GM12878 (cell line): ENCODE measurements around the gene OTUD3. TPM values are rescaled to one million over a fixed set of nuclear protein-coding genes. Genes with fewer than 3 reads are reported as not detected.
A peak's percentile ranks its signal among the peaks of the same experiment; 100 is the strongest.

Experiments used
- ATAC-seq: fragments of 200-7000 bp; cut with Tn5 transposase; 3 replicates; pipeline ENCODE4 v1.9.1; 2020; ENCODE audit warnings: mild to moderate bottlenecking, moderate library complexity
- BruUV-seq: library from RNA; stranded (reverse); fragments of 400-500 nt; replicated peaks from 2 replicates; lab custom pipeline; 2021; lab: Mats Ljungman, UMichigan
- CTCF ChIA-PET: fragments of 300-600 bp; sonication (Branson Sonifier 250); formaldehyde crosslinking; extraction: SDS; loops from one replicate; lab custom pipeline; 2021; ENCODE audit warnings: inconsistent platforms; lab: Yijun Ruan, JAX
- POLR2A ChIA-PET: fragments of 350-600 bp; formaldehyde crosslinking; extraction: SDS; loops from one replicate; lab custom pipeline; 2021; ENCODE audit warnings: inconsistent platforms; lab: Charles Lee
- RAD21 ChIA-PET: fragments of 300-600 bp; sonication (Branson Sonifier 250); formaldehyde crosslinking; loops from one replicate; lab custom pipeline; 2023; ENCODE audit warnings: antibody characterized with exemption; ENCODE audit not compliant: unreplicated experiment; lab: Charles Lee
- SMC1A ChIA-PET: fragments of 300-600 bp; sonication (Branson Sonifier 250); formaldehyde crosslinking; loops from one replicate; lab custom pipeline; 2023; ENCODE audit not compliant: unreplicated experiment, uncharacterized antibody; lab: Charles Lee
- DNase-seq: peaks from one replicate; pipeline ENCODE4 v3.0.0-alpha.2; 2011; ENCODE audit warnings: low read depth, low spot score
- FAIRE-seq: peaks from 3 replicates; lab custom pipeline; 2011; peaks lifted over from hg19 to GRCh38; lab: Jason Lieb, UNC
- H2AFZ ChIP-seq: 2 replicates; pipeline ENCODE4 v1.6.0; 2011; ENCODE audit warnings: low read depth, low read length, control low read depth; ENCODE audit not compliant: control insufficient read depth
- H3K27ac ChIP-seq: 2 replicates; pipeline ENCODE4 v1.5.1; 2011; ENCODE audit warnings: control low read depth; ENCODE audit not compliant: control insufficient read depth, insufficient read depth
- H3K27me3 ChIP-seq, 2 experiments: replicated peaks in 1 of 2; 2 replicates each; pipeline versions ENCODE4 v1.6.0 to v1.6.1; 2011; ENCODE audit warnings: low read length in 1 of 2; ENCODE audit not compliant: control insufficient read depth in 2 of 2, insufficient read depth in 2 of 2
- H3K36me3 ChIP-seq, 2 experiments: 2 replicates each; pipeline ENCODE4 v1.5.1; 2011; ENCODE audit warnings: low read length in 1 of 2; ENCODE audit not compliant: control insufficient read depth in 2 of 2, insufficient read depth in 2 of 2
- H3K4me1 ChIP-seq: 2 replicates; pipeline ENCODE4 v1.6.1; 2011; ENCODE audit warnings: mild to moderate bottlenecking, low read length, moderate library complexity, mixed read lengths; ENCODE audit not compliant: control insufficient read depth, insufficient read depth
- H3K4me2 ChIP-seq: 2 replicates; pipeline ENCODE4 v1.6.0; 2011; ENCODE audit warnings: control low read depth; ENCODE audit not compliant: control insufficient read depth, insufficient read depth
- H3K4me3 ChIP-seq: fragments of 200-600 bp; sonication (generic); 2 replicates; pipeline ENCODE4 v1.5.1; 2016
- H3K79me2 ChIP-seq: 2 replicates; pipeline ENCODE4 v1.6.0; 2011; ENCODE audit warnings: low read length; ENCODE audit not compliant: control insufficient read depth, insufficient read depth
- H3K9ac ChIP-seq: 2 replicates; pipeline ENCODE4 v1.8.0; 2011; ENCODE audit warnings: low read length, control low read depth, mixed read lengths; ENCODE audit not compliant: control insufficient read depth, insufficient read depth
- H3K9me3 ChIP-seq: replicated peaks from 3 replicates; pipeline ENCODE4 v1.5.1; 2011; ENCODE audit warnings: mild to moderate bottlenecking, low read length; ENCODE audit not compliant: control insufficient read depth, insufficient read depth
- H4K20me1 ChIP-seq: 2 replicates; pipeline ENCODE4 v1.6.0; 2011; ENCODE audit not compliant: control insufficient read depth, insufficient read depth
- ATF2 ChIP-seq: IDR thresholded peaks from 2 replicates; pipeline ENCODE4 v1.6.1; 2012; ENCODE audit warnings: low read length, inconsistent platforms
- BCL3 ChIP-seq: IDR thresholded peaks from 2 replicates; pipeline ENCODE4 v1.6.1; 2011; ENCODE audit warnings: borderline replicate concordance, low read depth, mild to moderate bottlenecking, moderate library complexity, low read length; ENCODE audit not compliant: insufficient read depth, poor library complexity, severe bottlenecking
- BCLAF1 ChIP-seq: fragments of 450-650 bp; IDR thresholded peaks from 2 replicates; pipeline ENCODE4 v1.6.1; 2017; ENCODE audit warnings: antibody characterized with exemption, mild to moderate bottlenecking, moderate library complexity
- CHD1 ChIP-seq: IDR thresholded peaks from 2 replicates; pipeline ENCODE4 v1.6.1; 2012; ENCODE audit warnings: low read depth, low read length, improper control_type of control experiment
- FOXK2 ChIP-seq: fragments of 450-650 bp; IDR thresholded peaks from 2 replicates; pipeline ENCODE4 v1.6.1; 2017; ENCODE audit warnings: mild to moderate bottlenecking, moderate library complexity
- HCFC1 ChIP-seq: fragments of 150-350 bp; IDR thresholded peaks from 2 replicates; pipeline ENCODE4 v1.6.1; 2014; ENCODE audit warnings: low read length
- KDM1A ChIP-seq: fragments of 200-600 bp; sonication (generic); IDR thresholded peaks from 2 replicates; pipeline ENCODE4 v1.6.1; 2016; ENCODE audit warnings: borderline replicate concordance
- MAX ChIP-seq: IDR thresholded peaks from 2 replicates; pipeline ENCODE4 v1.6.1; 2012; ENCODE audit warnings: low read depth, low read length, improper control_type of control experiment
- MLLT1 ChIP-seq: fragments of 450-650 bp; IDR thresholded peaks from 2 replicates; pipeline ENCODE4 v1.6.1; 2016; ENCODE audit warnings: mild to moderate bottlenecking
- NKRF ChIP-seq: fragments of 450-650 bp; conservative IDR thresholded peaks from 2 replicates; pipeline ENCODE4 v1.6.1; 2017; ENCODE audit warnings: mild to moderate bottlenecking, moderate library complexity
- POLR2A ChIP-seq: IDR thresholded peaks from 2 replicates; pipeline ENCODE4 v1.6.1; 2011; ENCODE audit warnings: low read depth, mild to moderate bottlenecking, low read length
- POLR2AphosphoS2 ChIP-seq: IDR thresholded peaks from 2 replicates; pipeline ENCODE4 v1.6.1; 2011; ENCODE audit warnings: low read depth, mild to moderate bottlenecking, low read length, improper control_type of control experiment, moderate library complexity
- POLR2AphosphoS5 ChIP-seq: IDR thresholded peaks from 2 replicates; pipeline ENCODE4 v1.6.1; 2011; ENCODE audit warnings: mild to moderate bottlenecking, low read length, inconsistent platforms
- RUNX3 ChIP-seq: IDR thresholded peaks from 2 replicates; pipeline ENCODE4 v1.6.1; 2012; ENCODE audit warnings: low read length, inconsistent platforms
- WGBS: methylation state at CpG from one replicate; pipeline ENCODE4 v1.1.6; 2016; ENCODE audit warnings: low lambda C conversion rate; ENCODE audit not compliant: insufficient replicate concordance, insufficient coverage; ENCODE audit errors: missing lambda C conversion rate; 5-methylcytosine and 5-hydroxymethylcytosine counted together
- in situ Hi-C: fragments of 300-500 bp; cut with MboI; formaldehyde crosslinking; loops from 9 replicates; pipeline ENCODE4 v1.14.3; 2018; ENCODE audit warnings: mixed read lengths
- intact Hi-C: fragments of 100-400 bp; cut with micrococcal nuclease; formaldehyde crosslinking; loops from one replicate; pipeline ENCODE4 v1.14.2; 2022; ENCODE audit not compliant: unreplicated experiment
- polyA plus RNA-seq, 11 experiments: library from polyadenylated mRNA; depleted of rRNA in 4 of 11; unstranded in 6 of 11; stranded (reverse) in 5 of 11; fragments of >200 nt; fragmentation: Nextera tagmentation in 4 of 11; fragmentation: Illumina TruSeq in 1 of 11; extraction: Ambion mirVana in 4 of 11; extraction: Trizol in 1 of 11; gene quantifications; 1 replicate in 1 of 11; 2 replicates in 10 of 11; pipeline versions ENCODE4 v1.2.1 to v1.2.3, GENCODE V29; 2011 to 2016; ENCODE audit warnings: inconsistent platforms in 2 of 11, missing spikeins in 2 of 11, low read depth in 1 of 11
- total RNA-seq, 4 experiments: library from RNA; depleted of rRNA in 3 of 4; stranded (reverse); fragments of >200 nt in 3 of 4; fragmentation: Illumina TruSeq in 1 of 4; extraction: Trizol in 1 of 4; gene quantifications; 2 replicates each; pipeline versions ENCODE4 v1.2.1 to v1.2.3, GENCODE V29; 2013 to 2021

OTUD3 gene
- total and polyA plus RNA-seq, 10 of the 15 experiments (the other 5 are each of a cell fraction or from before 2014, with no cell fraction given), result 0.77 to 8.9 (median 4.8) TPM

- ChIA-PET RAD21 (no interaction called here), POLR2A (no interaction called here), SMC1A (interaction anchor here (0.6 kb wide), 1 partner anchor 274 kb away, joined by 4 read pairs; no protein-coding TSS in a partner anchor), CTCF (no interaction called here)
- H4K20me1 ChIP-seq, result no peaks in the 10 kb centered on the region
- no TSS peak for BruUV-seq
- WGBS, result 0% methylated on average over 5 of the region's 5 CpGs
- H3K9me3 ChIP-seq, result no peaks in the 10 kb centered on the region; the same call in 2 of the 3 replicates
- FAIRE-seq (no peak), ATAC-seq (no peak), DNase-seq (no peak)
- H2AFZ ChIP-seq, result no peak overlapping the region; the same call in 1 of the 2 replicates
- no peak overlapping the region for H3K9ac ChIP-seq
- no peak overlapping the region for H3K4me3 ChIP-seq
- H3K36me3 ChIP-seq, result no peaks in the 10 kb centered on the region
- no peaks in the 10 kb centered on the region; the same call in 1 of the 2 replicates for H3K4me1 ChIP-seq
- no peaks in the 10 kb centered on the region for H3K79me2 ChIP-seq
- H3K27me3 ChIP-seq, result no peaks in the 10 kb centered on the region; a peak in 2 of 4 replicates
- peak overlapping the region; percentile 30 for H3K4me2 ChIP-seq
- in situ Hi-C loops (no loop called here), intact Hi-C loops (no loop called here)
- no peak overlapping the region for H3K27ac ChIP-seq
- TF ChIP-seq MAX (no peak), RUNX3 (no peak), CHD1 (no peak), POLR2A (no peak), POLR2AphosphoS2 (no peak), MLLT1 (no peak), BCL3 (no peak), POLR2AphosphoS5 (no peak), KDM1A (no peak), NKRF (no peak), BCLAF1 (no peak), HCFC1 (no peak), ATF2 (no peak), FOXK2 (no peak)
Measured at GRCh38 chr1:19960591-19960990, 78.4 kb downstream of the OTUD3 start.
